Muscle layer of colon (tissue), 2 donors: Measurements from ENCODE around the gene KRTAP12-3.
"Not testable (repeated sequence)": the region's sequence is repeated elsewhere in the genome, so short reads cannot be mapped to it uniquely, and the experiment has no call there.

ENCODE experiments used
- H3K27ac ChIP-seq: one replicate; pipeline ENCODE4 v1.7.0; 2013; ENCODE audit warnings: low read depth, mild to moderate bottlenecking, low read length, moderate library complexity
- H3K27me3 ChIP-seq, 2 donors: one replicate each; pipeline ENCODE4 v1.7.0; 2013; ENCODE audit warnings: low read length in 2 of 2, mild to moderate bottlenecking in 2 of 2; ENCODE audit not compliant: insufficient read depth in 2 of 2, control insufficient read depth in 1 of 2
- H3K36me3 ChIP-seq: one replicate; pipeline ENCODE4 v1.7.0; 2013; ENCODE audit warnings: mild to moderate bottlenecking, low read length; ENCODE audit not compliant: insufficient read depth
- H3K4me1 ChIP-seq: one replicate; pipeline ENCODE4 v1.7.0; 2013; ENCODE audit warnings: mild to moderate bottlenecking, low read length; ENCODE audit not compliant: insufficient read depth
- H3K4me3 ChIP-seq, 2 donors: one replicate each; pipeline ENCODE4 v1.7.0; 2013; ENCODE audit warnings: low read length in 2 of 2, low read depth in 1 of 2, mild to moderate bottlenecking in 1 of 2, moderate library complexity in 1 of 2
- H3K9ac ChIP-seq: one replicate; pipeline ENCODE4 v1.7.0; 2013; ENCODE audit warnings: low read length
- H3K9me3 ChIP-seq: one replicate; pipeline ENCODE4 v1.7.0; 2013; ENCODE audit warnings: mild to moderate bottlenecking, low read length
- donor health status: abdominal sarcoma.
- donor health status: Adenocarcinoma of cecum.

Gene KRTAP12-3

GRCh38 chr21:44694776-44695175 is 37.0 kb downstream of the KRTAP12-3 start:
- no peak overlapping the region for H3K27ac ChIP-seq
- H3K4me1 ChIP-seq: no peaks in the 10 kb centered on the region
- no peak overlapping the region for H3K9ac ChIP-seq
- no peak overlapping the region for H3K4me3 ChIP-seq
- peaks cover 0 to 23% of the 10 kb centered on the region in 2 donors for H3K27me3 ChIP-seq
- H3K36me3 ChIP-seq: no peaks in the 10 kb centered on the region
- no peaks in the 10 kb centered on the region for H3K9me3 ChIP-seq

- Histone ChIP-seq H3K36me3 (no peaks in the 10 kb centered on the region), H3K4me3 (no peak overlapping the region), H3K9ac (no peak overlapping the region), H3K27me3 (peaks cover 3 to 26% of the 10 kb centered on the region in 2 donors), H3K27ac (no peak overlapping the region), H3K4me1 (no peaks in the 10 kb centered on the region), H3K9me3 (no peaks in the 10 kb centered on the region)
Measured at GRCh38 chr21:44695184-44695583, 37.5 kb downstream of the KRTAP12-3 start.

- no peaks in the 10 kb centered on the region for H3K4me1 ChIP-seq
- H3K4me3 ChIP-seq: no peak overlapping the region
- no peaks in the 10 kb centered on the region for H3K9me3 ChIP-seq
- H3K36me3 ChIP-seq: no peaks in the 10 kb centered on the region
- H3K27ac ChIP-seq: no peak overlapping the region
- H3K9ac ChIP-seq: no peak overlapping the region
- peaks cover 5 to 30% of the 10 kb centered on the region in 2 donors for H3K27me3 ChIP-seq
Measured at GRCh38 chr21:44695641-44696040, 37.9 kb downstream of the KRTAP12-3 start.

- no peaks in the 10 kb centered on the region for H3K4me1 ChIP-seq
- H3K9ac ChIP-seq: no peak overlapping the region
- no peaks in the 10 kb centered on the region for H3K36me3 ChIP-seq
- no peak overlapping the region for H3K4me3 ChIP-seq
- no peak overlapping the region for H3K27ac ChIP-seq
- no peaks in the 10 kb centered on the region for H3K9me3 ChIP-seq
- peaks cover 5 to 36% of the 10 kb centered on the region in 2 donors for H3K27me3 ChIP-seq
Measured at GRCh38 chr21:44696572-44696971, 38.8 kb downstream of the KRTAP12-3 start.

GRCh38 chr21:44697172-44697810 is 39.6 kb downstream of the KRTAP12-3 start, which contains the start of gene KRTAP10-12:
TSS of gene KRTAP10-12 (plus strand) at chr21:44697172. CDS start at chr21:44697202, 30 bp downstream.
- not testable (repeated sequence) for H3K9me3 ChIP-seq, H3K27ac ChIP-seq, H3K9ac ChIP-seq, H3K4me3 ChIP-seq, H3K36me3 ChIP-seq, H3K4me1 ChIP-seq
- H3K27me3 ChIP-seq: peaks cover 5 to 43% of the 10 kb centered on the region in 2 donors

GRCh38 chr21:44697811-44698734 is 40.3 kb downstream of the KRTAP12-3 start:
- H3K36me3 ChIP-seq: no peaks in the 10 kb centered on the region
- H3K27ac ChIP-seq: no peak overlapping the region
- no peaks in the 10 kb centered on the region for H3K9me3 ChIP-seq
- H3K27me3 ChIP-seq: peaks cover 5 to 51% of the 10 kb centered on the region in 2 donors
- H3K4me3 ChIP-seq: no peak overlapping the region
- H3K4me1 ChIP-seq: no peaks in the 10 kb centered on the region
- H3K9ac ChIP-seq: no peak overlapping the region

- Histone ChIP-seq H3K9me3 (no peaks in the 10 kb centered on the region), H3K4me3 (no peak overlapping the region), H3K36me3 (no peaks in the 10 kb centered on the region), H3K27ac (no peak overlapping the region), H3K4me1 (no peaks in the 10 kb centered on the region), H3K9ac (no peak overlapping the region), H3K27me3 (peaks cover 5 to 62% of the 10 kb centered on the region in 2 donors)
Measured at GRCh38 chr21:44699502-44700001, 41.8 kb downstream of the KRTAP12-3 start.

GRCh38 chr21:44700101-44701022 is 42.6 kb downstream of the KRTAP12-3 start:
- Histone ChIP-seq H3K4me1 (no peaks in the 10 kb centered on the region), H3K4me3 (no peak overlapping the region), H3K27ac (no peak overlapping the region), H3K9ac (no peak overlapping the region), H3K36me3 (no peaks in the 10 kb centered on the region), H3K9me3 (no peaks in the 10 kb centered on the region), H3K27me3 (peaks cover 5 to 62% of the 10 kb centered on the region in 2 donors)

GRCh38 chr21:44701023-44701400 is 43.3 kb downstream of the KRTAP12-3 start:
- H3K27me3 ChIP-seq: peaks cover 5 to 63% of the 10 kb centered on the region in 2 donors
- H3K27ac ChIP-seq: no peak overlapping the region
- no peak overlapping the region for H3K4me3 ChIP-seq

GRCh38 chr21:44701541-44701940 is 43.8 kb downstream of the KRTAP12-3 start:
- no peak overlapping the region for H3K4me3 ChIP-seq
- no peak overlapping the region for H3K27ac ChIP-seq
- H3K9ac ChIP-seq: no peak overlapping the region
- H3K4me1 ChIP-seq: no peaks in the 10 kb centered on the region
- no peaks in the 10 kb centered on the region for H3K36me3 ChIP-seq
- H3K9me3 ChIP-seq: no peaks in the 10 kb centered on the region
- peaks cover 5 to 68% of the 10 kb centered on the region in 2 donors for H3K27me3 ChIP-seq

More at GRCh38 chr21:44701023-44701400, 43.3 kb downstream of the KRTAP12-3 start:
- Histone ChIP-seq H3K4me1 (no peaks in the 10 kb centered on the region), H3K9me3 (no peaks in the 10 kb centered on the region), H3K9ac (no peak overlapping the region), H3K36me3 (no peaks in the 10 kb centered on the region)
